H1 (cell line): ENCODE data around the gene KCNJ16. TPM values are rescaled to one million over a fixed set of nuclear protein-coding genes. Genes with fewer than 3 reads are reported as not detected.

Source experiments
- CTCF ChIA-PET: fragments of 300-600 bp; sonication (Branson Sonifier 250); formaldehyde crosslinking; loops from one replicate; lab custom pipeline; 2021; ENCODE audit not compliant: partially characterized antibody; lab: Charles Lee
- POLR2A ChIA-PET: fragments of 300-600 bp; sonication (Branson Sonifier 250); formaldehyde crosslinking; loops from one replicate; lab custom pipeline; 2021; ENCODE audit warnings: inconsistent platforms; ENCODE audit not compliant: partially characterized antibody; lab: Charles Lee
- DNase-seq, 2 experiments: peaks; one replicate each; pipeline versions ENCODE4 v3.0.0 to v3.0.0-alpha.2; 2010 to 2022; ENCODE audit warnings: low spot score in 2 of 2, low read depth in 1 of 2, mixed read lengths in 1 of 2
- FAIRE-seq: peaks from 2 replicates; lab custom pipeline; 2011; peaks lifted over from hg19 to GRCh38; lab: Jason Lieb, UNC
- H2AFZ ChIP-seq: 2 replicates; pipeline ENCODE4 v1.8.1; 2012; ENCODE audit warnings: low read length, inconsistent platforms
- H2AK5ac ChIP-seq: 2 replicates; pipeline ENCODE4 v1.6.1; 2013; ENCODE audit warnings: low read depth, low read length
- H2BK120ac ChIP-seq: replicated peaks from 2 replicates; pipeline ENCODE3; 2013; ENCODE audit warnings: low read depth, low read length, inconsistent platforms
- H2BK12ac ChIP-seq: 2 replicates; pipeline ENCODE4 v1.6.1; 2013; ENCODE audit warnings: low read depth, low read length
- H2BK15ac ChIP-seq: 2 replicates; pipeline ENCODE4 v1.6.1; 2013; ENCODE audit warnings: low read length
- H2BK20ac ChIP-seq: 2 replicates; pipeline ENCODE4 v1.6.1; 2013; ENCODE audit warnings: low read length
- H2BK5ac ChIP-seq: 2 replicates; pipeline ENCODE4 v1.6.1; 2013; ENCODE audit warnings: low read depth, low read length
- H3K14ac ChIP-seq: 2 replicates; pipeline ENCODE4 v1.6.1; 2013; ENCODE audit warnings: inconsistent platforms; ENCODE audit not compliant: insufficient read length
- H3K18ac ChIP-seq: 2 replicates; pipeline ENCODE4 v1.6.1; 2013; ENCODE audit warnings: low read length; ENCODE audit errors: extremely low read depth
- H3K23ac ChIP-seq: 2 replicates; pipeline ENCODE4 v1.6.1; 2013; ENCODE audit warnings: inconsistent platforms; ENCODE audit not compliant: insufficient read length
- H3K23me2 ChIP-seq: 2 replicates; pipeline ENCODE4 v1.6.1; 2013; ENCODE audit warnings: low read depth, low read length
- H3K27ac ChIP-seq: 2 replicates; pipeline ENCODE4 v1.6.1; 2011; ENCODE audit warnings: low read depth, low read length, inconsistent platforms
- H3K27me3 ChIP-seq, 4 experiments: replicated peaks in 1 of 4; 1 replicate in 1 of 4; 2 replicates in 3 of 4; pipeline versions ENCODE4 v1.6.1 to v1.8.1; 2011 to 2013; ENCODE audit warnings: low read length in 3 of 4, mild to moderate bottlenecking in 3 of 4, inconsistent platforms in 2 of 4, mixed read lengths in 2 of 4, moderate library complexity in 1 of 4; ENCODE audit not compliant: control insufficient read depth in 3 of 4, insufficient read depth in 3 of 4; ENCODE audit errors: extremely low read depth in 1 of 4
- H3K36me3 ChIP-seq, 4 experiments: 2 replicates each; pipeline versions ENCODE4 v1.6.1 to v1.8.1; 2011 to 2013; ENCODE audit warnings: mild to moderate bottlenecking in 4 of 4, low read length in 3 of 4, moderate library complexity in 2 of 4, control low read depth in 1 of 4, inconsistent platforms in 1 of 4; ENCODE audit not compliant: insufficient read depth in 4 of 4, control insufficient read depth in 2 of 4
- H3K4ac ChIP-seq: replicated peaks from 2 replicates; pipeline ENCODE3; 2013; ENCODE audit warnings: low read length, low read depth, mixed read lengths, inconsistent platforms; ENCODE audit not compliant: insufficient read length
- H3K4me1 ChIP-seq, 4 experiments: replicated peaks in 1 of 4; 1 replicate in 1 of 4; 2 replicates in 3 of 4; pipeline versions ENCODE4 v1.6.1 to v1.8.1; 2011 to 2013; ENCODE audit warnings: low read length in 3 of 4, inconsistent platforms in 2 of 4, mixed read lengths in 1 of 4; ENCODE audit not compliant: insufficient read depth in 4 of 4, control insufficient read depth in 3 of 4
- H3K4me2 ChIP-seq, 2 experiments: 2 replicates each; pipeline versions ENCODE4 v1.6.1 to v1.8.1; 2011 to 2013; ENCODE audit warnings: low read depth in 2 of 2, low read length in 2 of 2, control low read depth in 1 of 2, inconsistent platforms in 1 of 2, mild to moderate bottlenecking in 1 of 2; ENCODE audit not compliant: insufficient read depth in 1 of 2
- H3K4me3 ChIP-seq, 4 experiments: fragments of 200-600, 300-600 bp in 1 of 4; sonication (generic), shearing (Covaris generic), sonication (Bioruptor Twin) in 1 of 4; 2 replicates each; pipeline versions ENCODE4 v1.5.1 to v1.8.1; 2011 to 2016; ENCODE audit warnings: low read length in 4 of 4, low read depth in 3 of 4, control low read depth in 2 of 4, inconsistent platforms in 2 of 4, mild to moderate bottlenecking in 2 of 4, mixed read lengths in 1 of 4, moderate library complexity in 1 of 4; ENCODE audit not compliant: insufficient read depth in 2 of 4; ENCODE audit errors: extremely low read depth in 1 of 4
- H3K56ac ChIP-seq: replicated peaks from 2 replicates; pipeline ENCODE3; 2013; ENCODE audit warnings: low read depth, mild to moderate bottlenecking, mixed read lengths, low read length, inconsistent platforms; ENCODE audit not compliant: insufficient read length
- H3K79me1 ChIP-seq: 2 replicates; pipeline ENCODE4 v1.6.1; 2013; ENCODE audit warnings: low read depth, low read length, control low read depth
- H3K79me2 ChIP-seq, 2 experiments: 2 replicates each; pipeline versions ENCODE4 v1.6.1 to v1.8.1; 2012 to 2013; ENCODE audit warnings: low read length in 2 of 2, mild to moderate bottlenecking in 2 of 2, inconsistent platforms in 1 of 2; ENCODE audit not compliant: insufficient read depth in 2 of 2, control insufficient read depth in 1 of 2
- H3K9ac ChIP-seq, 4 experiments: replicated peaks in 1 of 4; 1 replicate in 1 of 4; 2 replicates in 3 of 4; pipeline versions ENCODE4 v1.6.1 to v1.8.1; 2011 to 2013; ENCODE audit warnings: low read depth in 3 of 4, low read length in 3 of 4, control low read depth in 2 of 4, mild to moderate bottlenecking in 2 of 4, moderate library complexity in 2 of 4, inconsistent platforms in 1 of 4; ENCODE audit errors: extremely low read depth in 1 of 4
- H3K9me3 ChIP-seq, 2 experiments: 2 replicates each; pipeline versions ENCODE4 v1.6.1 to v1.8.1; 2012 to 2013; ENCODE audit warnings: mild to moderate bottlenecking in 2 of 2, moderate library complexity in 2 of 2, control low read depth in 1 of 2, inconsistent platforms in 1 of 2, low read depth in 1 of 2, low read length in 1 of 2, mixed read lengths in 1 of 2; ENCODE audit not compliant: insufficient read depth in 2 of 2
- H4K20me1 ChIP-seq, 2 experiments: replicated peaks in 1 of 2; 2 replicates each; pipeline versions ENCODE3 to v1.8.1; 2011 to 2013; ENCODE audit warnings: inconsistent platforms in 2 of 2, low read length in 2 of 2, mild to moderate bottlenecking in 1 of 2; ENCODE audit not compliant: insufficient read depth in 2 of 2, control insufficient read depth in 1 of 2
- H4K5ac ChIP-seq: 2 replicates; pipeline ENCODE4 v1.6.1; 2013; ENCODE audit warnings: low read length, low read depth, mixed read lengths, inconsistent platforms; ENCODE audit not compliant: insufficient read length
- H4K8ac ChIP-seq: 2 replicates; pipeline ENCODE4 v1.8.0; 2013; ENCODE audit warnings: mild to moderate bottlenecking, moderate library complexity, low read length, inconsistent platforms; ENCODE audit not compliant: insufficient read depth; ENCODE audit errors: extremely low read depth
- H4K91ac ChIP-seq: replicated peaks from 2 replicates; pipeline ENCODE3; 2013; ENCODE audit warnings: low read length, mixed read lengths, inconsistent platforms; ENCODE audit not compliant: insufficient read length
- BACH1 ChIP-seq: IDR thresholded peaks from 2 replicates; pipeline ENCODE4 v1.6.1; 2012; ENCODE audit warnings: low read length, improper control_type of control experiment
- CEBPB ChIP-seq: IDR thresholded peaks from 2 replicates; pipeline ENCODE4 v1.6.1; 2012; ENCODE audit warnings: low read depth, low read length
- CTBP2 ChIP-seq: IDR thresholded peaks from 2 replicates; pipeline ENCODE4 v1.7.0; 2011; ENCODE audit warnings: borderline replicate concordance, mild to moderate bottlenecking, moderate library complexity, mixed read lengths, low read length; ENCODE audit not compliant: insufficient read depth, insufficient read length
- FOSL1 ChIP-seq: IDR thresholded peaks from 2 replicates; pipeline ENCODE4 v1.6.1; 2011; ENCODE audit warnings: mild to moderate bottlenecking, low read depth, low read length, moderate library complexity; ENCODE audit not compliant: insufficient read depth
- RFX5 ChIP-seq: IDR thresholded peaks from 2 replicates; pipeline ENCODE4 v1.6.1; 2011; ENCODE audit warnings: low read depth, low read length, improper control_type of control experiment, borderline replicate concordance
- SAP30 ChIP-seq: fragments of 300-600 bp; sonication (generic); IDR thresholded peaks from 2 replicates; pipeline ENCODE4 v1.7.1; 2012; ENCODE audit warnings: low read length, moderate library complexity, mild to moderate bottlenecking, inconsistent platforms; ENCODE audit not compliant: insufficient read depth, insufficient replicate concordance
- SIN3A ChIP-seq, 2 experiments: IDR thresholded peaks in 1 of 2; conservative IDR thresholded peaks in 1 of 2; 2 replicates each; pipeline ENCODE4 v1.6.1; 2011 to 2012; ENCODE audit warnings: low read length in 2 of 2, improper control_type of control experiment in 1 of 2, low read depth in 1 of 2, mild to moderate bottlenecking in 1 of 2
- SIX5 ChIP-seq: IDR thresholded peaks from 2 replicates; pipeline ENCODE4 v1.6.1; 2011; ENCODE audit warnings: mild to moderate bottlenecking, low read depth, low read length
- SP2 ChIP-seq: IDR thresholded peaks from 2 replicates; pipeline ENCODE4 v1.6.1; 2012; ENCODE audit warnings: mild to moderate bottlenecking, low read length, inconsistent platforms
- WGBS, 2 experiments: shearing (Covaris generic) in 1 of 2; methylation state at CpG; one replicate each; pipeline versions ENCODE4 v1.1.6 to v1.1.7; 2013 to 2015; ENCODE audit warnings: low lambda C conversion rate in 2 of 2, mixed read lengths in 2 of 2, inconsistent platforms in 1 of 2, low coverage in 1 of 2, missing lambda C conversion rate in 1 of 2; ENCODE audit not compliant: insufficient replicate concordance in 2 of 2, insufficient coverage in 1 of 2, insufficient read length in 1 of 2; ENCODE audit errors: extremely low coverage in 1 of 2, missing lambda C conversion rate in 1 of 2; 5-methylcytosine and 5-hydroxymethylcytosine counted together
- polyA plus RNA-seq, 7 experiments: library from polyadenylated mRNA; depleted of rRNA in 3 of 7; stranded (reverse) in 5 of 7; unstranded in 2 of 7; fragments of >200 nt in 5 of 7; fragments of 200-250 nt in 2 of 7; gene quantifications; 1 replicate in 5 of 7; 2 replicates in 1 of 7; 4 replicates in 1 of 7; pipeline versions ENCODE4 v1.2.1 to v1.2.3, GENCODE V29; 2011 to 2013; ENCODE audit warnings: missing spikeins in 2 of 7, mixed read lengths in 2 of 7
- total RNA-seq: library from RNA; stranded (reverse); fragmentation: NEBNext Ultra II Directional; extraction: Animal tissue kit (Norgen Biotek cat#: 25700); gene quantifications from 2 replicates; pipeline ENCODE4 v1.2.1, GENCODE V29; 2021
- TF ChIP-seq, protein P1 (sequence below): IDR thresholded peaks from 2 replicates; pipeline ENCODE4 v1.6.1; 2011; ENCODE audit warnings: low read length, improper control_type of control experiment
- TF ChIP-seq, protein P2 (sequence below): IDR thresholded peaks from 2 replicates; pipeline ENCODE4 v1.6.1; 2012; ENCODE audit warnings: low read length, inconsistent platforms

KCNJ16 gene
- total and polyA plus RNA-seq, 2 of the 8 experiments (the other 6 are each of a cell fraction or from before 2014, with no cell fraction given): not detected

DNA sequence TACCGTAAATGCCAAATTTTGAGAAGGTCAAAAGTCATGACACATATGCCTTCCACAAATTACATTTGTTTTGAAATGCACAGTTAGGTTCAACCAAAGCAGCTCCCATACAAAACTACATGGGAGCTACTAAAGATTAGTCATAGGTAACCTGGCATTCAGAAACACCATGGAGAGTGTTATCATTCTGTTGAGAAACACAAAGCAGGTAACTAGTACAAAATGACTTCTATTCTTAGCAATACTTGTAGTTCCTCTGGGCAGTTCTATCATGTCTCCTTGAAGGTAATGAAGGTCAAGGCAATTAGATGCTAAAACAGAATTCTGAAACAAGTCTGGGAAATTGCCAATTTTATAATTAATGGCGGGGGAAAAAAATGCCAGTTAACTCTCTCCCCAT is 39.4 kb downstream of the KCNJ16 start:
- H4K91ac ChIP-seq: no peak overlapping the region
- no peaks in the 10 kb centered on the region for H3K23me2 ChIP-seq
- no peak overlapping the region for H3K4me3 ChIP-seq
- H2BK5ac ChIP-seq: no peak overlapping the region
- no peaks in the 10 kb centered on the region for H3K4me1 ChIP-seq
- POLR2A ChIA-PET: no interaction called here
- H3K36me3 ChIP-seq: no peaks in the 10 kb centered on the region
- FAIRE-seq: no peak
- H3K56ac ChIP-seq: no peak overlapping the region
- H3K14ac ChIP-seq: no peak overlapping the region
- H2AK5ac ChIP-seq: no peak overlapping the region
- H3K27me3 ChIP-seq: no peaks in the 10 kb centered on the region
- H3K4me2 ChIP-seq: no peak overlapping the region
- no peak overlapping the region for H2BK20ac ChIP-seq
- no peaks in the 10 kb centered on the region for H3K79me2 ChIP-seq
- WGBS, 2 experiments: 94% methylated on average over 2 of the region's 2 CpGs; no CpG with 5 or more reads in 1 of the 2 experiments
- DNase-seq: no peak
- no peak overlapping the region for H3K4ac ChIP-seq
- H3K79me1 ChIP-seq: no peaks in the 10 kb centered on the region
- H2AFZ ChIP-seq: no peak overlapping the region
- CTCF ChIA-PET: interaction anchor here (0.6 kb wide), 1 partner anchor 26 kb away, joined by 3 read pairs; no protein-coding TSS in a partner anchor
- H4K8ac ChIP-seq: no peak overlapping the region
- no peak overlapping the region for H3K23ac ChIP-seq
- H4K5ac ChIP-seq: no peak overlapping the region
- H2BK15ac ChIP-seq: no peak overlapping the region
- no peaks in the 10 kb centered on the region for H4K20me1 ChIP-seq
- H2BK12ac ChIP-seq: no peak overlapping the region
- H3K18ac ChIP-seq: no peak overlapping the region
- H3K9ac ChIP-seq: no peak overlapping the region
- H2BK120ac ChIP-seq: no peak overlapping the region
- H3K9me3 ChIP-seq: peaks cover 5% of the 10 kb centered on the region in 2 experiments; a peak in 1 of 4 replicates
- no peak overlapping the region for H3K27ac ChIP-seq
- TF ChIP-seq SIN3A (conservative IDR thresholded peaks at IDR 0.05 in 1 of 2, IDR thresholded peaks at IDR 0.05 in 1 of 2; ENCODE audit: low read depth in 1 of 2, low read length in 2 of 2) (no peak), CTBP2 (no peak), RFX5 (no peak), CEBPB (no peak), SIX5 (no peak), SAP30 (no peak), SP2 (no peak), BACH1 (no peak), FOSL1 (no peak)
- TF ChIP-seq, protein P1, sequence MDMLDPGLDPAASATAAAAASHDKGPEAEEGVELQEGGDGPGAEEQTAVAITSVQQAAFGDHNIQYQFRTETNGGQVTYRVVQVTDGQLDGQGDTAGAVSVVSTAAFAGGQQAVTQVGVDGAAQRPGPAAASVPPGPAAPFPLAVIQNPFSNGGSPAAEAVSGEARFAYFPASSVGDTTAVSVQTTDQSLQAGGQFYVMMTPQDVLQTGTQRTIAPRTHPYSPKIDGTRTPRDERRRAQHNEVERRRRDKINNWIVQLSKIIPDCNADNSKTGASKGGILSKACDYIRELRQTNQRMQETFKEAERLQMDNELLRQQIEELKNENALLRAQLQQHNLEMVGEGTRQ: no peak
- TF ChIP-seq, protein P2, sequence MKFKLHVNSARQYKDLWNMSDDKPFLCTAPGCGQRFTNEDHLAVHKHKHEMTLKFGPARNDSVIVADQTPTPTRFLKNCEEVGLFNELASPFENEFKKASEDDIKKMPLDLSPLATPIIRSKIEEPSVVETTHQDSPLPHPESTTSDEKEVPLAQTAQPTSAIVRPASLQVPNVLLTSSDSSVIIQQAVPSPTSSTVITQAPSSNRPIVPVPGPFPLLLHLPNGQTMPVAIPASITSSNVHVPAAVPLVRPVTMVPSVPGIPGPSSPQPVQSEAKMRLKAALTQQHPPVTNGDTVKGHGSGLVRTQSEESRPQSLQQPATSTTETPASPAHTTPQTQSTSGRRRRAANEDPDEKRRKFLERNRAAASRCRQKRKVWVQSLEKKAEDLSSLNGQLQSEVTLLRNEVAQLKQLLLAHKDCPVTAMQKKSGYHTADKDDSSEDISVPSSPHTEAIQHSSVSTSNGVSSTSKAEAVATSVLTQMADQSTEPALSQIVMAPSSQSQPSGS: no peak
